Naive B cell (primary cell): ENCODE measurements around the gene NDST3. TPM values are rescaled to one million over a fixed set of nuclear protein-coding genes. Genes with fewer than 3 reads are reported as not detected.
A peak's percentile ranks its signal among the peaks of the same experiment; 100 is the strongest.

Source experiments
- ATAC-seq, 2 donors: fragments of 150-1000 bp; cut with Tn5 transposase; 2 replicates each; pipeline ENCODE4 v1.10.0; 2021; ENCODE audit warnings: low read depth in 2 of 2, mild to moderate bottlenecking in 2 of 2, moderate library complexity in 2 of 2
- DNase-seq: peaks from one replicate; pipeline ENCODE4 v3.0.0; 2022
- H3K27ac Mint-ChIP-seq, 6 donors: one replicate each; pipeline ENCODE4 v1.8.0; 2020 to 2022; ENCODE audit warnings: mild to moderate bottlenecking in 6 of 6, mixed read lengths in 6 of 6, moderate library complexity in 5 of 6, inconsistent platforms in 2 of 6
- H3K27me3 Mint-ChIP-seq, 3 donors: one replicate each; pipeline ENCODE4 v1.8.0; 2021 to 2022; ENCODE audit warnings: mixed read lengths in 3 of 3, mild to moderate bottlenecking in 1 of 3
- H3K36me3 Mint-ChIP-seq, 2 donors: one replicate each; pipeline ENCODE4 v1.8.0; 2020 to 2022; ENCODE audit warnings: mixed read lengths in 2 of 2, inconsistent platforms in 1 of 2, mild to moderate bottlenecking in 1 of 2
- H3K4me1 Mint-ChIP-seq, 3 donors: one replicate each; pipeline ENCODE4 v1.8.0; 2020 to 2022; ENCODE audit warnings: mixed read lengths in 3 of 3, inconsistent platforms in 1 of 3, mild to moderate bottlenecking in 1 of 3, moderate library complexity in 1 of 3
- H3K4me3 Mint-ChIP-seq, 8 donors: one replicate each; pipeline ENCODE4 v1.8.0; 2020 to 2022; ENCODE audit warnings: mild to moderate bottlenecking in 8 of 8, mixed read lengths in 8 of 8, moderate library complexity in 8 of 8, inconsistent platforms in 2 of 8
- H3K9me3 Mint-ChIP-seq, 7 donors: one replicate each; pipeline ENCODE4 v1.8.0; 2020 to 2022; ENCODE audit warnings: mixed read lengths in 7 of 7, mild to moderate bottlenecking in 5 of 7, inconsistent platforms in 2 of 7, moderate library complexity in 1 of 7
- polyA plus RNA-seq, 6 donors: library from polyadenylated mRNA; unstranded; fragments of 300-500 nt; fragmentation: Illumina TruSeq; gene quantifications; one replicate each; pipeline ENCODE4 v1.2.3, GENCODE V29; 2021; ENCODE audit warnings: low read depth in 6 of 6

NDST3 gene
- polyA plus RNA-seq, 6 donors from 2014 or later = not detected

DNA sequence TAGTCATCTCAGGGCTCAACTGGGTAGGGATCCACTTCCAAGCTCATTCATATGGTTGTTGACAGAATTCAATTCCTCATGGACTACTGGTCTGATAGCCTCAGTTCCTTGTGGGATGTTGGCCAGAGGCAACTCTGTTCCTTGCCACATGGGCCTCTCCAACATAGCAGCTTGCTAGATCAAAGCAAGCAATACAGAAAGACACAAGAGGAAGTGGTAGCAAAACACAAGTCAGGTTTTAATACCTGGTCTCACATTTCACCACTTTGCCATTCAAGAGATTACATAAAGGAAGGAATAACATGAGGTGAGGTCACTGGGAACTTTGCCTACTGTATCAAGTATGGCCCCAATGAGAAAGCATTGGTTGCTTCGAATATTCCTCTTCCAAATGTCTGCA, 239.4 kb downstream of the NDST3 start:
- Mint-ChIP-seq H3K9me3 (no peaks in the 10 kb centered on the region), H3K27me3 (peaks cover 0 to 4% (median 0%) of the 10 kb centered on the region in 3 donors), H3K4me1 (peaks cover 5 to 17% (median 16%) of the 10 kb centered on the region in 3 donors), H3K36me3 (peaks cover 0 to 2% of the 10 kb centered on the region in 2 donors), H3K4me3 (no peak overlapping the region), H3K27ac (no peak overlapping the region)
- DNase-seq = no peak
- ATAC-seq = no peak

DNA sequence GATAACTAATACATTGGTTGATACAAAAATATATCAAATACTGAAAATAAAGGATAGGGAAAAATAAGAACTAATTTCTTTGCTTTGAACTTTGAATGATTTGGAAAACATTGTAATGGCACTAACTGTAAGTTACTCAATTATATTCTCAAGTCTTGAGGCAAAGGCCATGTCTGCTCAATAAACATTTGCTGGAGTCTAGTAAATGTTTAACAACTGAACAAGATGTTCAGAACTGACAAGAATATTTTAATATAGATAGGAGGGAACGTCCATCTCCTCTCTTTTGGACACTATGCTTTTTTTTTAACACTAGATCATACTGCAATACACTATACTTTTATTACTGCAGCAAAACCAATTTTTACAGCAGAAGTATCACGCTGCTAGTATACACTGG, 242.3 kb downstream of the NDST3 start:
- H3K4me3 Mint-ChIP-seq = peak overlapping the region in 1 of 8 donors; percentile 95

DNA sequence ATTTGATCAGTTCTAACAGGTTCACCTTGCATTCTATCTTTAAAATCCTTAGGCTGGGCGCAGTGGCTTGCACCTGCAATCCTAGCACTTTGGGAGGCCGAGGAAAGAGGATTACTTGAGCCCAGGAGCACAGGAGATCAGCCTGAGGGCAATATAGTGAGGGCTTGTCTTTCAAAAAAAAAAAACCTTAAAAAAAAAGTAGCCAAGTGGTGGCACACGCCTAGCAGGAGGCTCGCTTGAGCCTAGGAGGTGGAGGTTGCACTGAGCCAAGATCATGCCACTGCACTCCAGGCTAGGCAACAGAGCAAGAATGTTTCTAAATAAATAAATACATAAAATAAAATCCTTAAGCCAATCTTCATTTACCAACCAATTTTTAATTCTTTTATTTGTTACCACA, 243.0 kb downstream of the NDST3 start:
- no peaks in the 10 kb centered on the region for H3K9me3 Mint-ChIP-seq
- ATAC-seq (no peak), DNase-seq (no peak)
- no peaks in the 10 kb centered on the region for H3K27me3 Mint-ChIP-seq
- H3K4me1 Mint-ChIP-seq = peaks cover 14 to 44% (median 36%) of the 10 kb centered on the region in 3 donors
- H3K4me3 Mint-ChIP-seq = peak overlapping the region in 5 of 8 donors; percentile 32 to 99 (median 57)
- peak overlapping the region; percentile 85 to 98 (median 96) for H3K27ac Mint-ChIP-seq
- peaks cover 0 to 5% of the 10 kb centered on the region in 2 donors for H3K36me3 Mint-ChIP-seq

More for the DNA sequence above, 242.3 kb downstream of the NDST3 start:
- Mint-ChIP-seq H3K4me1 (peaks cover 14 to 39% (median 29%) of the 10 kb centered on the region in 3 donors), H3K9me3 (no peaks in the 10 kb centered on the region), H3K27me3 (no peaks in the 10 kb centered on the region), H3K27ac (peak overlapping the region in 3 of 6 donors; percentile 85 to 97 (median 97)), H3K36me3 (peaks cover 0 to 5% of the 10 kb centered on the region in 2 donors)
- DNase-seq (no peak), ATAC-seq (no peak)

DNA sequence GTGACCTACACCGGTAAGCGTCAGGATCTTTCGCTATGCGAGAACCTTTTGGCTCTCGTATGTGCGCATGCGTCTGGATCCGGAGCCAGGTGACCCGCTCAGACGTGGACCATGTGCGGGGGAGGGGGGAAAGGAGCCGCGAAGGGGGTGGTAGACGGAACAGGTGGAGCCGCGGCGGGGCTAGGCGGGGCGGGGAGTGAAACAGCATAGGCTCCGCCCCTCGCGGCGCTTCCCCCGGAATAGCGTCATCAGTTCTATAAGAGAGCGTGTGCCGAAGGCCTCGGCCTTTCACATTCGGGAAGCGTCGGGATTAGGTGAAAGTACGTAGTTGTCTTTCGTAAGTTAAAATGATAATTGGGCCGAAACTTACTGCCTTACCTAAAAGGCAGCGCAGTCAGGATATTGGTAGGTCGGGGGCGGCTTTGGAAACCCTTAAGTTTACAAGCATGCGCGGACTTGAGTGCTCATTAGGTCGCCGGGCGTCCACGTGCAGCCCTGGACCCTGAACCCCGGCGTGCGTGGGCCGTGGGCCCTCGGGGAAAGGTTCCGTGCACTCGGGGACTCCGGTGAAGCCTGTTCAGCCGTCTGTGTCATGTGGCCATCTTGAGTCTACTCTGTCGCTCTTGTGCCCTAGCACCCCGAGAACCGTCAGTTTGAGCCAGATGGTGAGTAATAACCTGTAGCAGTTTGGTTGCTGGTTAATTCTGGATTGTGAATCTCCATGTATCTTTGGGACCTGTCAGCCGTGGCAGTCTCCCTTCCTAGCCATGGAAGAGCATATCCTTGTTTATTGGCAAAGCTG, 244.4 kb downstream of the NDST3 start:
- peak overlapping the region; percentile 86 to 100 (median 95) for H3K4me3 Mint-ChIP-seq
- H3K9me3 Mint-ChIP-seq = no peaks in the 10 kb centered on the region
- H3K27ac Mint-ChIP-seq = peak overlapping the region; percentile 97 to 100 (median 99)
- DNase-seq (peak; percentile 96), ATAC-seq (peak; percentile 91)
- H3K27me3 Mint-ChIP-seq = no peaks in the 10 kb centered on the region
- H3K36me3 Mint-ChIP-seq = peaks cover 5 to 6% of the 10 kb centered on the region in 2 donors
- H3K4me1 Mint-ChIP-seq = peaks cover 17 to 51% (median 46%) of the 10 kb centered on the region in 3 donors

DNA sequence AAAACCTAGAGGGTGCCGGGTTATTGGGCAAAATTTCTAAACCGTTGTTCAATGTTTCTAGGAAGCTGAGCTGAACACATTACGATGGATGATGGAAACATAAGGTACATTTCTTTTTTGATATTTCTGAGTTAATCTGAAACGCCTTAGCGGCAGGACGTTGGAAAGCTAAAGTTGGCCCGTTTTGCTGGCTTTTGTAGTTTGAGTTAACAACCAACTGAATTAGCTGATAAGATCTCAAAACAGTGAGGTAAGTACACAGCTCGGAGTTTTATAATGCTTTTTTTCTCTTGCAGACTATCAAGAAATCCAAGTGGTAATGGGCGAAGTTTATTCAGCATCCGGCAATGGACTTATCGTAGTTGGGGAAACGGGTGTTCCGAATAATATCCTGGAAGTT, 245.0 kb downstream of the NDST3 start:
- H3K4me1 Mint-ChIP-seq = peaks cover 21 to 58% (median 51%) of the 10 kb centered on the region in 3 donors
- H3K9me3 Mint-ChIP-seq = peaks cover 0 to 1% (median 0%) of the 10 kb centered on the region in 7 donors
- DNase-seq = no peak
- ATAC-seq = no peak
- H3K36me3 Mint-ChIP-seq = peaks cover 5 to 8% of the 10 kb centered on the region in 2 donors
- H3K4me3 Mint-ChIP-seq = peak overlapping the region; percentile 86 to 100 (median 95)
- no peaks in the 10 kb centered on the region for H3K27me3 Mint-ChIP-seq
- H3K27ac Mint-ChIP-seq = peak overlapping the region; percentile 97 to 100 (median 99)

DNA sequence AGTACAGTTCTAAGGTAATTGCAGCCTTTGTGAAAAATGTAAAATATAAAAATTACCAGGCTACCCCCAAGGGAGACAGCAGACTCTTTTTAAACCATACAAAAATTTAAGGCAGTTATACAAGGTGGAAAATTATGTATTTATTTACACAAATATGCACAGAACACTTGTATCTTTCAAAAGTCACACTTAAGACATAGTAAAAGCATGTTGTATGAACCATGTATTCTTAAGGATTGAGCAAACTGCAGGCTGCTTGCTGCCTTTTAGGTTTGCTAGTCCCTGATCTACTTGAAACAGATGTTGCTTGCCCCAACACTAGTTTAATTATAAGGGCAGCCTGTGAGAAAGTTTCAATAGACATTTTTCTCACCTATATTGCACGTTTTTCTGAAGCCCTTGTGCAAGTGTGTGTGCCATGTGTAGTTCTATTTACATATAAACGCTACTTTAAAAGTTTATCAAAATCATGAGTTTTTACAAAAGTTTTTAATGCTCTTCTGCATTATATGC, 245.7 kb downstream of the NDST3 start:
- peaks cover 0 to 2% (median 0%) of the 10 kb centered on the region in 7 donors for H3K9me3 Mint-ChIP-seq
- peaks cover 24 to 61% (median 56%) of the 10 kb centered on the region in 3 donors for H3K4me1 Mint-ChIP-seq
- peaks cover 5 to 8% of the 10 kb centered on the region in 2 donors for H3K36me3 Mint-ChIP-seq
- DNase-seq (no peak), ATAC-seq (no peak)
- H3K27ac Mint-ChIP-seq = peak overlapping the region in 5 of 6 donors; percentile 97 to 100 (median 98)
- H3K4me3 Mint-ChIP-seq = peak overlapping the region; percentile 86 to 100 (median 95)
- no peaks in the 10 kb centered on the region for H3K27me3 Mint-ChIP-seq

DNA sequence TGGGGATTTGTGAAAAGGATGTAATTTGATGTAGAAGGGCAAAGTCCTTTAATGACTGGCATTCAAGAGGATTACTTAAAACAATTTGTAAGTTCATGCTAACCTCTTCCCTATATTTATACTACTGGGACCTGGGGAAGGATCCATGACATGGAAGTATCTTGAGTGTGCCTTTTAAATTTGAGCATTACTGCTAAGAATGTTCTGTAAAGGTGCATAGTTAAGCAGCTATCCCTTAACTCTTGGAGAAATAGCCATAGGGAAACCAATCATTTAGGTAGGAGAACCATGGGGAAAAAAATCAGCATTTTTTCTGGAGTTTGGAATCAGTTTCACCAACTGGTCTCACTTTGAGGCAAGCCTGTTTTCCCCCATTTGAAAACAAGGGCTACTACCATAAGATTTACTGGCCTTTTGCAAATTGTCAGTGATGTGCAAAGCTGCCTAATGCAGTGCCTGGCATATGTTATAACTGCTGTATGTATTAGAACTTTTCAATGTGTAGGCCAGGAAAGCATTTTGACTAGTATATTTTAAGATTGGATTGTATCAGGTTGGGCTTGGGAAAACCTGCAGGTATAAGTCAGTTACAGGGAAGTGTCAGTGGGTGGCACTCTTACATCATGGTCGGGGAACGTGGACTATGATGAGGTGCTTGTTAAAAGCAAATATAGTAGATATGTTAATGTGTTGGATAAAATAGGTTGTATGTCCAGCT, 246.4 kb downstream of the NDST3 start:
- Mint-ChIP-seq H3K4me3 (peak overlapping the region in 7 of 8 donors; percentile 15 to 99 (median 86)), H3K27ac (peak overlapping the region in 5 of 6 donors; percentile 40 to 83 (median 80)), H3K36me3 (peaks cover 5 to 8% of the 10 kb centered on the region in 2 donors), H3K9me3 (peaks cover 0 to 2% (median 0%) of the 10 kb centered on the region in 7 donors), H3K4me1 (peaks cover 24 to 58% (median 51%) of the 10 kb centered on the region in 3 donors), H3K27me3 (no peaks in the 10 kb centered on the region)
- DNase-seq (peak; percentile 38), ATAC-seq (no peak)

DNA sequence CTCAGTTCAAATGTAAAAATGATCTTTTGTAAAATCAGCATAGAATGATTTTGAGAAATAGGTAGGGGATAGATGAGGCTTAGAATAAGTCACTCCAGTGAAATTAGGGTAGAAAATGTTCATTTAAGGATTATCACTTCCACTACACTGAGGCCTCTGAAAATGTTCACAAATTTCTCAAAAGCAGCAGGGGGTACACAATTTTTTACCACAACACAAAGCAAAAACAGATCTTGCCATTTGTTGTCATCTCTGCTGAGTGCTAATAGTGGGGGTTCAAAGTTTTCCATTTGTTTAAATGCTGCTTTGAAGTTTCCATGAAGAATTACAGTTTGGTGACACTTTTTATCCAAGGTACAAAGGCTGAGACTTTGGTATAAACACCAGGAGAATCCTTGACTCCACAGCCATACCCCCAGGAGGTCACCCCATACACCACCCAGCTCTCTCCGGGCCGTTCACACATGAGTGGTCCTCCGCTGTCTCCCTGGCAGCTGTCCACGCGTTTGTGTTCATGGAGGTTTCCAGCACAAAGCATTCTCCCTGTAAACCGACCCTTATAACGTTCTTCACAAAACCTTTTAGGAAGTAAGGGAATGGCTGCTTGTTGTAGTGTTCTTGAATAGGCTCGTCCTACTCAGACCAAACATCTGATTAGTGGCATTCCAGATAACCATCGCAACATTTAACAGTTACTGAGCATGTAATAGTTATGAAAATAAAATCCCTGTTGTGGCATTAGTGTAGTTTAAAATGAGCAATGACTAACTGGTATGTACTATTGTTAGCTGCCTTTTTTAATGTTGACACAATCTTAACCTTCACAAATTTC, 247.5 kb downstream of the NDST3 start:
- DNase-seq (no peak), ATAC-seq (no peak)
- H3K4me1 Mint-ChIP-seq = peaks cover 24 to 58% (median 51%) of the 10 kb centered on the region in 3 donors
- H3K9me3 Mint-ChIP-seq = peaks cover 0 to 2% (median 0%) of the 10 kb centered on the region in 7 donors
- peaks cover 8 to 14% of the 10 kb centered on the region in 2 donors for H3K36me3 Mint-ChIP-seq
- no peak overlapping the region for H3K4me3 Mint-ChIP-seq
- no peaks in the 10 kb centered on the region for H3K27me3 Mint-ChIP-seq
- peak overlapping the region in 5 of 6 donors; percentile 40 to 90 (median 80) for H3K27ac Mint-ChIP-seq

DNA sequence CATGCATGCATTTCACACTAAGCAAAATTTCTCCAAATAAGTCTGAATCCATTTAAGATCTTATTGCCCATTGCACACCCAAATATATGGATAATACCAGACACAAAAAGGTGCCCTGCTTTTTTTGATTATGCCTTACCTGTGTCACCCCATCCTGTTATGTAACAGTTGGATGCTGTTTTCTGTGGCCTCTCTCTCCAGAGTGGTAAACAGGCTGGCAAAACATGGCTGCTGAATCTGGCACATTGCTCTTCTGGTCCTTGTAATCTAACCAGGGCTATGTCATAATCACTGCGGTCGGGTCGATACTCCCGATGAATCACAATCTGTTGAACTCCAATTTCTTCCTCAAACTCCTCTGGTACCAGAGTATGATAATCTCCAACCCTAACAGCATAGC, 248.4 kb downstream of the NDST3 start:
- Mint-ChIP-seq H3K4me3 (peak overlapping the region in 1 of 8 donors; percentile 2), H3K36me3 (peaks cover 8 to 14% of the 10 kb centered on the region in 2 donors), H3K27ac (peak overlapping the region in 5 of 6 donors; percentile 4 to 82 (median 42)), H3K4me1 (peaks cover 24 to 55% (median 49%) of the 10 kb centered on the region in 3 donors), H3K9me3 (peaks cover 0 to 2% (median 0%) of the 10 kb centered on the region in 7 donors), H3K27me3 (no peaks in the 10 kb centered on the region)
- no peak for ATAC-seq
- DNase-seq = no peak

DNA sequence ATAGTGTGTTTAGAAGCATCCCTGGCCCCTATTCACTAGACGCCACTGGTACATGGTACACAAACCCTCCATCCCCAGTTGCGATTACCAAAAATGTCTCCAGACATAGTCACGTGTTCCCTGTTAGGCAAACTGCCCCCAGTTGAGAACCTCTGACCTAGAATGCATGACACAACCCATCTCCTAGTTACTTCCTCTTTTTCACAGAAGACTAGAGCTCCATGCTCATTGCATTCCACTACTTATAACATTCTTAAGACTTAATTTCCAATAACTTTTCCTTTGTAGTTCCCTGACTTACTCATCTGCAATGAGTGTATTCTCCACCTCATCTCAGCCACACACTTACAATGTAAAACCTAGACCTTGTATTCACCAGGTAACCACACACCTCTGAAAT, 249.9 kb downstream of the NDST3 start:
- Mint-ChIP-seq H3K36me3 (peaks cover 8 to 10% of the 10 kb centered on the region in 2 donors), H3K4me1 (peaks cover 18 to 44% (median 38%) of the 10 kb centered on the region in 3 donors), H3K27ac (peak overlapping the region in 4 of 6 donors; percentile 8 to 79 (median 14)), H3K4me3 (peak overlapping the region in 1 of 8 donors; percentile 69), H3K9me3 (peaks cover 0 to 2% (median 0%) of the 10 kb centered on the region in 7 donors), H3K27me3 (no peaks in the 10 kb centered on the region)
- DNase-seq (no peak), ATAC-seq (peak; percentile 84 to 86)

DNA sequence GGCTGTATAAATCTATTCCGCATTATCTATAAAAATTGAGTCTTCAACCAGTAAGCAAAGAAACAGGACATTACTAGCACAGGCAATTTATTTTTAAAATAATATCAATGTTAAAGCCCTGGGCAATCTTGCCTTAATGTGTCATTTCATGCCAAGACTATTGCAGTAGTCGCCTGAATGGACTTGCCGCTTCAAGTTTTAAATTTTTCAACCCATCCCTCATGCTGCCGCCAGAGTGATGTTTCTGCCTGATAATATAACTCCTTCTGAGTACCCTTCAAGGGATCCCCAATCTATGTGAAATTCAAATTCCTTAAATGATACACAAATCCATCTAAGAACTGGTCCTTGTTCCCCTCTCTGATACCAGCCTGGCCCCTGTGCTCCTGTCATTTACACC, 251.6 kb downstream of the NDST3 start:
- DNase-seq (no peak), ATAC-seq (no peak)
- no peak overlapping the region for H3K27ac Mint-ChIP-seq
- H3K27me3 Mint-ChIP-seq = no peaks in the 10 kb centered on the region
- H3K4me1 Mint-ChIP-seq = peaks cover 12 to 33% (median 29%) of the 10 kb centered on the region in 3 donors
- peaks cover 8 to 11% of the 10 kb centered on the region in 2 donors for H3K36me3 Mint-ChIP-seq
- H3K4me3 Mint-ChIP-seq = no peak overlapping the region
- peaks cover 0 to 2% (median 0%) of the 10 kb centered on the region in 7 donors for H3K9me3 Mint-ChIP-seq

DNA sequence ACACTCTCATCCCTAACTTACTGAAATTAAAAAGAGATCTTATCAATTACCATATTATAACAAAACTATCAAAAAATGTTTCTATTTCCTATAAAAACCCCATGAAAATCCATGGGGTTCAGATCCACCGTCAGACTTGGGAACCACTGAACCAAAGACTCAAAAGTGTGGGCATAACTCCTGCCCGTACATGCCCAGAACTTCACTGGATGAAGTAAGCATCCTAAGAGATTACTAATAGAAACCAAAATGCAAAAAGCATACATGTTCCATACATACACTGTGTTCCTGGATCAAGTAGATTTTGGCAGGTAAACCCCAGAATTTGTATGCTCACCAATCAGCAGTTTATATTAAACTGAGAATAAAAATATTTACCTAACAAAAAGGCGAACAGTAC, 252.4 kb downstream of the NDST3 start:
- Mint-ChIP-seq H3K27ac (no peak overlapping the region), H3K9me3 (peaks cover 0 to 2% (median 0%) of the 10 kb centered on the region in 7 donors), H3K36me3 (peaks cover 8 to 17% of the 10 kb centered on the region in 2 donors), H3K4me3 (no peak overlapping the region), H3K27me3 (no peaks in the 10 kb centered on the region), H3K4me1 (peaks cover 10 to 26% (median 21%) of the 10 kb centered on the region in 3 donors)
- no peak for ATAC-seq
- no peak for DNase-seq
